Measurements from ENCODE around the gene SLC25A28.
A peak's percentile ranks its signal among the peaks of the same experiment; 100 is the strongest.

SLC25A28 gene

GRCh38 chr10:99593312-99593711 lies 26.9 kb downstream of the SLC25A28 start:
- DNase-seq (ENCODE audit: low spot score) (no peak), FAIRE-seq (no peak)

- DNase-seq (ENCODE audit: low spot score), result no peak
- FAIRE-seq, result no peak
Observed at GRCh38 chr10:99590799-99591198, 29.4 kb downstream of the SLC25A28 start.

- DNase-seq (ENCODE audit: low spot score) (no peak), FAIRE-seq (no peak)
Observed at GRCh38 chr10:99583687-99584086, 36.6 kb downstream of the SLC25A28 start.

GRCh38 chr10:99582255-99582770 lies 37.9 kb downstream of the SLC25A28 start:
- DNase-seq (ENCODE audit: low spot score) (no peak), FAIRE-seq (no peak)

- DNase-seq (ENCODE audit: low spot score) (no peak), FAIRE-seq (no peak)
Observed at GRCh38 chr10:99579971-99580370, 40.3 kb downstream of the SLC25A28 start.

- DNase-seq (ENCODE audit: low spot score) (no peak), FAIRE-seq (no peak)
Observed at GRCh38 chr10:99573790-99574189, 46.4 kb downstream of the SLC25A28 start.

GRCh38 chr10:99571816-99572215 lies 48.4 kb downstream of the SLC25A28 start:
- DNase-seq (ENCODE audit: low spot score) (no peak), FAIRE-seq (no peak)

GRCh38 chr10:99569961-99570360 lies 50.3 kb downstream of the SLC25A28 start:
- FAIRE-seq, result no peak
- no peak for DNase-seq (ENCODE audit: low spot score)

- no peak for FAIRE-seq
- DNase-seq (ENCODE audit: low spot score), result no peak
Observed at GRCh38 chr10:99569253-99569939, 50.8 kb downstream of the SLC25A28 start.

- no peak for DNase-seq (ENCODE audit: low spot score)
- FAIRE-seq, result no peak
Observed at GRCh38 chr10:99565166-99565565, 55.1 kb downstream of the SLC25A28 start.

GRCh38 chr10:99564361-99564760 lies 55.9 kb downstream of the SLC25A28 start:
- DNase-seq (ENCODE audit: low spot score) (no peak), FAIRE-seq (peak; percentile 20)

GRCh38 chr10:99562631-99563030 lies 57.6 kb downstream of the SLC25A28 start:
- DNase-seq (ENCODE audit: low spot score) (no peak), FAIRE-seq (no peak)
